Metanephros (tissue), 2 donors: ENCODE measurements around the gene ADAMTSL1. TPM values are rescaled to one million over a fixed set of nuclear protein-coding genes. Genes with fewer than 3 reads are reported as not detected.

Experiments used
- small RNA-seq: library from RNA; depleted of rRNA; stranded (forward); fragments of <200 nt; gene quantifications from one replicate; pipeline ENCODE3, GENCODE V24; 2014; ENCODE audit warnings: low replicate concordance
- total RNA-seq: library from RNA; depleted of rRNA; stranded (reverse); fragments of >200 nt; gene quantifications from one replicate; pipeline ENCODE4 v1.2.3, GENCODE V29; 2014

The ADAMTSL1 gene, protein sequence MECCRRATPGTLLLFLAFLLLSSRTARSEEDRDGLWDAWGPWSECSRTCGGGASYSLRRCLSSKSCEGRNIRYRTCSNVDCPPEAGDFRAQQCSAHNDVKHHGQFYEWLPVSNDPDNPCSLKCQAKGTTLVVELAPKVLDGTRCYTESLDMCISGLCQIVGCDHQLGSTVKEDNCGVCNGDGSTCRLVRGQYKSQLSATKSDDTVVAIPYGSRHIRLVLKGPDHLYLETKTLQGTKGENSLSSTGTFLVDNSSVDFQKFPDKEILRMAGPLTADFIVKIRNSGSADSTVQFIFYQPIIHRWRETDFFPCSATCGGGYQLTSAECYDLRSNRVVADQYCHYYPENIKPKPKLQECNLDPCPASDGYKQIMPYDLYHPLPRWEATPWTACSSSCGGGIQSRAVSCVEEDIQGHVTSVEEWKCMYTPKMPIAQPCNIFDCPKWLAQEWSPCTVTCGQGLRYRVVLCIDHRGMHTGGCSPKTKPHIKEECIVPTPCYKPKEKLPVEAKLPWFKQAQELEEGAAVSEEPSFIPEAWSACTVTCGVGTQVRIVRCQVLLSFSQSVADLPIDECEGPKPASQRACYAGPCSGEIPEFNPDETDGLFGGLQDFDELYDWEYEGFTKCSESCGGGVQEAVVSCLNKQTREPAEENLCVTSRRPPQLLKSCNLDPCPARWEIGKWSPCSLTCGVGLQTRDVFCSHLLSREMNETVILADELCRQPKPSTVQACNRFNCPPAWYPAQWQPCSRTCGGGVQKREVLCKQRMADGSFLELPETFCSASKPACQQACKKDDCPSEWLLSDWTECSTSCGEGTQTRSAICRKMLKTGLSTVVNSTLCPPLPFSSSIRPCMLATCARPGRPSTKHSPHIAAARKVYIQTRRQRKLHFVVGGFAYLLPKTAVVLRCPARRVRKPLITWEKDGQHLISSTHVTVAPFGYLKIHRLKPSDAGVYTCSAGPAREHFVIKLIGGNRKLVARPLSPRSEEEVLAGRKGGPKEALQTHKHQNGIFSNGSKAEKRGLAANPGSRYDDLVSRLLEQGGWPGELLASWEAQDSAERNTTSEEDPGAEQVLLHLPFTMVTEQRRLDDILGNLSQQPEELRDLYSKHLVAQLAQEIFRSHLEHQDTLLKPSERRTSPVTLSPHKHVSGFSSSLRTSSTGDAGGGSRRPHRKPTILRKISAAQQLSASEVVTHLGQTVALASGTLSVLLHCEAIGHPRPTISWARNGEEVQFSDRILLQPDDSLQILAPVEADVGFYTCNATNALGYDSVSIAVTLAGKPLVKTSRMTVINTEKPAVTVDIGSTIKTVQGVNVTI (N-terminal part only)
- total RNA-seq, result 65.9 TPM

DNA sequence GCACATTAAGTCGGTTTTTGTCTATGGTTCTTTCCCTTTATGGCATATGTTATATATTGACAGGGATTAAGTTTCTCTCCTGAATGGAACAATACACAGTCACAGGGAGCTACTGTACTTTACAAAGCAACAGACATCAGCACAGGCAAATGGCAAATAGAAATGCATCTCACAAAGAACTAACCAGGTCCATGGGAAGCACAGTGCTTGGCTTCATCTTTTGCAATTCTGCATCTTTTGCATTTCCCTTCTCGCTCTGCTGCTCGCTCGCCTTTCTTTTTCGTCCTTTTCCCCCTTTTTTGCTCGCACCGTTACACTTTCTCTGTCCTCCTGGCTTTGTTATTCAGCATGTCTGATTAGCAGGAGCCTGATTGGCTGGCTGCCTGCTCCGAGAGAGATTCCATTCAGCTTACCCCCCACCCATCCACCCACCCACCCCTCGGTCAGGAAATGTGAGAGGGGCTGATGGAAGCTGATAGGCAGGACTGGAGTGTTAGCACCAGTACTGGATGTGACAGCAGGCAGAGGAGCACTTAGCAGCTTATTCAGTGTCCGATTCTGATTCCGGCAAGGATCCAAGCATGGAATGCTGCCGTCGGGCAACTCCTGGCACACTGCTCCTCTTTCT, at the start of gene ADAMTSL1:
ADAMTSL1 (plus strand) TSS at position 502 of the 628 bp plus-strand sequence; CDS start at position 582, 80 bp downstream.

Small RNA genes within 50 kb of the gene (small RNA-seq; reads per million reads assigned to genes)
- not detected for gene MIR3152
